MCF 10A (cell line): Measurements from ENCODE around the gene FATE1. TPM values are rescaled to one million over a fixed set of nuclear protein-coding genes. Genes with fewer than 3 reads are reported as not detected.

ENCODE experiments used
- BruUV-seq: library from RNA; stranded (reverse); fragments of 400-500 nt; replicated peaks from 2 replicates; lab custom pipeline; 2021; lab: Mats Ljungman, UMichigan
- CTCF ChIA-PET: fragments of 300-600 bp; sonication (Branson Sonifier 250); formaldehyde crosslinking; extraction: SDS; loops from one replicate; lab custom pipeline; 2021; ENCODE audit warnings: antibody characterized with exemption, inconsistent platforms; lab: Yijun Ruan, JAX
- POLR2A ChIA-PET: fragments of 300-600, 350-650 bp; sonication (Branson Sonifier 250); formaldehyde crosslinking; extraction: SDS; loops from one replicate; lab custom pipeline; 2020; ENCODE audit warnings: antibody characterized with exemption, inconsistent platforms; lab: Yijun Ruan, JAX
- DNase-seq: peaks from one replicate; pipeline ENCODE4 v3.0.0-alpha.2; 2018; ENCODE audit not compliant: unreplicated experiment
- H3K27ac Mint-ChIP-seq: one replicate; pipeline ENCODE4 v1.8.0; 2022; ENCODE audit warnings: mild to moderate bottlenecking, low read depth, mixed read lengths; ENCODE audit not compliant: unreplicated experiment
- H3K27me3 Mint-ChIP-seq: one replicate; pipeline ENCODE4 v1.8.0; 2022; ENCODE audit warnings: mixed read lengths; ENCODE audit not compliant: insufficient read depth, unreplicated experiment
- H3K36me3 Mint-ChIP-seq: one replicate; pipeline ENCODE4 v1.8.0; 2022; ENCODE audit warnings: mild to moderate bottlenecking, moderate library complexity, mixed read lengths; ENCODE audit not compliant: insufficient read depth, unreplicated experiment
- H3K4me1 Mint-ChIP-seq: one replicate; pipeline ENCODE4 v1.8.0; 2022; ENCODE audit warnings: mixed read lengths; ENCODE audit not compliant: insufficient read depth, unreplicated experiment
- H3K4me3 Mint-ChIP-seq: one replicate; pipeline ENCODE4 v1.8.0; 2022; ENCODE audit warnings: mild to moderate bottlenecking, moderate library complexity, mixed read lengths; ENCODE audit not compliant: unreplicated experiment
- H3K9me3 Mint-ChIP-seq: one replicate; pipeline ENCODE4 v1.8.0; 2022; ENCODE audit warnings: mixed read lengths; ENCODE audit not compliant: unreplicated experiment
- intact Hi-C: fragments of 100-400 bp; cut with micrococcal nuclease; formaldehyde crosslinking; loops from 2 replicates; pipeline ENCODE4 v1.14.1; 2022
- total RNA-seq: library from RNA; stranded (reverse); gene quantifications from 2 replicates; pipeline ENCODE4 v1.2.3, GENCODE V29; 2022
- TF ChIP-seq, protein P1 (sequence below): fragments of 200-600 bp; IDR thresholded peaks from one replicate; pipeline ENCODE4 v1.8.0; 2022; ENCODE audit warnings: antibody characterized with exemption, mild to moderate bottlenecking; ENCODE audit not compliant: unreplicated experiment

Gene FATE1
- total RNA-seq, 1 experiment from 2014 or later, result not detected

DNA sequence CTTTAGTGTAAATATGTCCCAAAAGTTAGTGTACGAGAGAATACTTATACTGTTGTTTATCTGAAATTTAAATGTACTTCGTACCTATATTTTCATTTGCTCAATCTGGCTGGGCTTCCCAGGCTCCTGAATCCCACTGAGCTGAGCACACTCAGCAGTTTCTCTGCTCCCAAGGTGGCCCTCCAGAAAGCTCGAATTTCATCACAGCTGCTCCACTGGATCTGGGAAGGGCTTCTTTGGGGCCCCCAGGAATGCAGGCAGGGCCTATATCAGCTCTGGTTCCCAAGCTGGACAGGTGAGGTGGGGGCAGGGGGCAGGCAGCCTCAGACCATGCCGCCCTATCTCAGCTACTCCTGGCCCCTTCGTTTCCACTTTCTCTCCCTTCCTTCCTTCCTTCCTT is 1.5 kb upstream of the FATE1 start:
- TF ChIP-seq, protein P1, sequence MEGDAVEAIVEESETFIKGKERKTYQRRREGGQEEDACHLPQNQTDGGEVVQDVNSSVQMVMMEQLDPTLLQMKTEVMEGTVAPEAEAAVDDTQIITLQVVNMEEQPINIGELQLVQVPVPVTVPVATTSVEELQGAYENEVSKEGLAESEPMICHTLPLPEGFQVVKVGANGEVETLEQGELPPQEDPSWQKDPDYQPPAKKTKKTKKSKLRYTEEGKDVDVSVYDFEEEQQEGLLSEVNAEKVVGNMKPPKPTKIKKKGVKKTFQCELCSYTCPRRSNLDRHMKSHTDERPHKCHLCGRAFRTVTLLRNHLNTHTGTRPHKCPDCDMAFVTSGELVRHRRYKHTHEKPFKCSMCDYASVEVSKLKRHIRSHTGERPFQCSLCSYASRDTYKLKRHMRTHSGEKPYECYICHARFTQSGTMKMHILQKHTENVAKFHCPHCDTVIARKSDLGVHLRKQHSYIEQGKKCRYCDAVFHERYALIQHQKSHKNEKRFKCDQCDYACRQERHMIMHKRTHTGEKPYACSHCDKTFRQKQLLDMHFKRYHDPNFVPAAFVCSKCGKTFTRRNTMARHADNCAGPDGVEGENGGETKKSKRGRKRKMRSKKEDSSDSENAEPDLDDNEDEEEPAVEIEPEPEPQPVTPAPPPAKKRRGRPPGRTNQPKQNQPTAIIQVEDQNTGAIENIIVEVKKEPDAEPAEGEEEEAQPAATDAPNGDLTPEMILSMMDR, result no peak
- H3K27me3 Mint-ChIP-seq, result peaks cover 15% of the 10 kb centered on the region
- H3K36me3 Mint-ChIP-seq, result no peaks in the 10 kb centered on the region
- intact Hi-C loops, result no loop called here
- H3K4me3 Mint-ChIP-seq, result no peak overlapping the region
- H3K4me1 Mint-ChIP-seq, result no peaks in the 10 kb centered on the region
- peaks cover 9% of the 10 kb centered on the region for H3K9me3 Mint-ChIP-seq
- H3K27ac Mint-ChIP-seq, result no peak overlapping the region
- no TSS peak for BruUV-seq
- CTCF ChIA-PET, result interaction anchor here (0.6 to 1.2 kb wide), 4 partner anchors 9 to 20 kb away, joined by 3 to 5 read pairs (median 4); no protein-coding TSS in a partner anchor
- POLR2A ChIA-PET, result no interaction called here
- no peak for DNase-seq

DNA sequence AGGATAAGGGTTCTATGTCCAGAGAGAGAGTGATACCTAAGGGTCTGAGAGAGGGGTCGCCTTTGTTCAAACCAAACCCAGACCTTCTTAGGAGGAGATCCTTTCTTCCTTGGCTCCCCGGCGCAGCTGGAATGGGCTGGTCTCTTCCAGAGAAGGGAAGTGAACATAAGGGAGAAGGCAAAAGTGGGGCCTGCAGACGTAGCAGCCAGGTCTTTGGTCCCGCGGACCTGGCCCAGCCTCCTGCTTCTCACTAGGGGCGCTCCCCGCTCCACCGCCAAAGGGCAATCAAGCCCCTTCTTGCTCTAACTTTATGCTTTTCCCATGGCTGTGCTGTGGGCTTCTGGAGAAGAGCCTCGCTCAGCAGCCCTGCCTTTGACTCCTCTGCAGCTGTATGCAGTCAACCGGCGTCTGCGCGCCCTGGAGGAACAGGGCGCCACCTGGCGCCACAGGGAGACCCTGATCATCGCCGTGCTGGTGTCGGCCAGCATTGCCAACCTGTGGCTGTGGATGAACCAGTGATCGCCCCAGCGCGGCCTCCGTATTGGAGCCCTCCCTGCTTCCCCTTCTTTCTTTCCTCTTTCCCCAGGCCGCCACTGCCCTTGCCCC is 6.5 kb downstream of the FATE1 start:
- no peaks in the 10 kb centered on the region for H3K4me1 Mint-ChIP-seq
- intact Hi-C loops, result no loop called here
- H3K36me3 Mint-ChIP-seq, result no peaks in the 10 kb centered on the region
- peaks cover 7% of the 10 kb centered on the region for H3K27me3 Mint-ChIP-seq
- H3K27ac Mint-ChIP-seq, result no peak overlapping the region
- peaks cover 15% of the 10 kb centered on the region for H3K9me3 Mint-ChIP-seq
- ChIA-PET CTCF (no interaction called here), POLR2A (interaction anchor here (0.7 kb wide), 1 partner anchor 1088 kb away, joined by 3 read pairs; no protein-coding TSS in a partner anchor)
- no TSS peak for BruUV-seq
- DNase-seq, result no peak
- TF ChIP-seq, protein P1, result no peak
- H3K4me3 Mint-ChIP-seq, result no peak overlapping the region

DNA sequence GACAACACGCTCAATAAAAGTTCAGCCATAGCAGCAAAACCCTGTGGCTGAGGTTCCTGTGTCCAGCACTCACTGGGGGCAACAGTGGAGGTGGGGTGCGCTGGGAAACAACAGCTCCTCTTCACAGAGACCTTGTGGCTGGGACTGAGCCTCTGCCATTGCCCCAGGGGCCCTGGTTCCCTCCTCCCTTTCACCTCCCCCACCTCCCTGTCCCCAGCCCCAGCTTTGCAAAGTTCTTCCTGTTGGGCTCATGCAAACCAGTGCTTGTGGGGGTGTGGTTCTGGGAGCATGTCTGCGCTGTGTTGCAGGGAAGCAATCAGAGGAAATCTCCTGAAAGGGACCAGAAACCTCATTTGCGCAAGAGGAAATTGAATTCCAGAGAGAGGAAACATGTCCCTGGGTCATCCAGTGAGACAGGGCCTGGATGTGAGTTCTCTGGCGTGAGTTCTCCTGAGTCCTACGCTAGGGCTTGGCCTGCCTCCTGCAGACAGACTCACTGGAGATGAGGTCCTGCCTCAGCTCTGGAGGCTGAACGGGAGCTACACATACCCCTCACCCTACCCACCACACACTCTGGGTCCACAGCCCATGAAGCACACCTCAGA is 7.4 kb downstream of the FATE1 start:
- ChIA-PET POLR2A (no interaction called here), CTCF (interaction anchor here (0.7 kb wide), 1 partner anchor 17 kb away, joined by 3 read pairs; no protein-coding TSS in a partner anchor)
- H3K36me3 Mint-ChIP-seq, result no peaks in the 10 kb centered on the region
- TF ChIP-seq, protein P1, result no peak
- no TSS peak for BruUV-seq
- intact Hi-C loops, result no loop called here
- H3K27ac Mint-ChIP-seq, result no peak overlapping the region
- H3K27me3 Mint-ChIP-seq, result no peaks in the 10 kb centered on the region
- no peak overlapping the region for H3K4me3 Mint-ChIP-seq
- no peak for DNase-seq
- H3K9me3 Mint-ChIP-seq, result peaks cover 8% of the 10 kb centered on the region
- H3K4me1 Mint-ChIP-seq, result no peaks in the 10 kb centered on the region

DNA sequence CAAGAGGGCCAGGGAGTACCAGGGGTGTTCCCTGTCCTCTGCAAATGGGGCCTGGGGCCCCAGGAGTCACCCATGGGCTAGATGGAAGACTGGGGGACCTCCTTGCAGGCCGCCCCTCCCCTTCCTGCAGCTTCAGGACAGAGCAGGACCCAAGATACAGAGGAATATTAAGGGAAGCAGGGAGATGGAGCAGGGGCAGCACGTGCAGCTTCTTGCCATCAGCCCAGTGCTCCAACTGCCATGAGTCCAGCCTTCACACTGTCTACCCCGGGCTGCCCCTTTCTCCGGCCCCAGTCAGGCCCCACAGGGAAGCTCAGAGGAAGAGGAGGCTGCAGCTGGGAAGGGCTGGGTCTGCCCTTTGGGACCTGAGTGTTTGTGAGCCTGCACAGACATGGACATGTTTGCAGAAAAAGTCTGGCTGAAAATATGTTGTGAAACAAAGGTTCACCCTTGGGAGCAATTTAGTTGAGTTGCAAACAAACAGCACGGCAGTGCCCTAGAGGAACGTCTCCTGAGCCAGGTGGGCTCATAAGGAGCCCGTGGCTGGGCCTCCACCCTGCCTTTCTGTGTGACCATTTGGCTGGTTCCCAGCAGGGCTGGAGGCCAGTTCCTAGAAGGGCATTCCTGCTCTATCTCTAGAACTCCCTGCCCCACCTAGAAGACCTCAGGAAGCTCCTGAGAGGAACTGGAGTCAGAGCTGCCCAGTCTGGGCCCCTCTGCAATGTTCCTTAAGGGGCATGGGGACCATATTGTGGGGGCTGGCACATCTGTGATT is 8.9 kb downstream of the FATE1 start:
- TF ChIP-seq, protein P1, result no peak
- peaks cover 15% of the 10 kb centered on the region for H3K9me3 Mint-ChIP-seq
- H3K27me3 Mint-ChIP-seq, result no peaks in the 10 kb centered on the region
- no peak overlapping the region for H3K27ac Mint-ChIP-seq
- intact Hi-C loops, result no loop called here
- no peak for DNase-seq
- no TSS peak for BruUV-seq
- CTCF ChIA-PET, result interaction anchor here (0.6 kb wide), 1 partner anchor 102 kb away, joined by 3 read pairs; no protein-coding TSS in a partner anchor
- H3K36me3 Mint-ChIP-seq, result no peaks in the 10 kb centered on the region
- no peak overlapping the region for H3K4me3 Mint-ChIP-seq
- no peaks in the 10 kb centered on the region for H3K4me1 Mint-ChIP-seq
- POLR2A ChIA-PET, result no interaction called here
